Ascending aorta (tissue), 2 donors: ENCODE measurements around the gene CX3CR1. TPM values are rescaled to one million over a fixed set of nuclear protein-coding genes. Genes with fewer than 3 reads are reported as not detected.

ENCODE experiments used
- DNase-seq, 2 donors: peaks; one replicate each; pipeline ENCODE4 v3.0.0-alpha.2; 2019; ENCODE audit warnings: low spot score in 2 of 2
- H3K27ac ChIP-seq, 2 donors: fragments of 200-600 bp; sonication (generic); one replicate each; pipeline ENCODE4 v1.5.1; 2016 to 2017; ENCODE audit warnings: mild to moderate bottlenecking in 1 of 2
- H3K27me3 ChIP-seq: fragments of 200-600 bp; sonication (generic); one replicate; pipeline ENCODE4 v1.5.1; 2017
- H3K36me3 ChIP-seq, 2 donors: fragments of 200-600 bp; sonication (generic); one replicate each; pipeline ENCODE4 v1.5.1; 2016
- H3K4me1 ChIP-seq, 2 donors: fragments of 200-600 bp; sonication (generic); one replicate each; pipeline ENCODE4 v1.5.1; 2016 to 2017; ENCODE audit warnings: mild to moderate bottlenecking in 1 of 2
- H3K4me3 ChIP-seq, 2 donors: fragments of 200-600 bp; sonication (generic); one replicate each; pipeline ENCODE4 v1.5.1; 2016 to 2017; ENCODE audit warnings: mild to moderate bottlenecking in 1 of 2
- H3K9me3 ChIP-seq, 2 donors: fragments of 200-600 bp; sonication (generic); one replicate each; pipeline ENCODE4 v1.5.1; 2016
- CTCF ChIP-seq, 3 experiments: fragments of 200-600 bp in 2 of 3; fragments of 450-650 bp in 1 of 3; sonication (generic) in 2 of 3; IDR thresholded peaks; one replicate each; pipeline ENCODE4 v1.5.1; 2016 to 2019; ENCODE audit warnings: antibody characterized with exemption in 3 of 3, mild to moderate bottlenecking in 1 of 3, moderate library complexity in 1 of 3
- intact Hi-C: fragments of 100-400 bp; cut with DNase I; formaldehyde crosslinking; loops from one replicate; pipeline ENCODE4 v1.15.1; 2023
- total RNA-seq: library from RNA; depleted of rRNA; stranded (reverse); fragments of >200 nt; gene quantifications from one replicate; pipeline ENCODE4 v1.1.0, GENCODE V29; 2016

CX3CR1 gene
- total RNA-seq, 1 donor from 2014 or later, result not detected

- Histone ChIP-seq H3K4me1 (peaks cover 0 to 2% of the 10 kb centered on the region in 2 donors), H3K27ac (no peak overlapping the region), H3K4me3 (no peak overlapping the region), H3K27me3 (no peaks in the 10 kb centered on the region), H3K36me3 (no peaks in the 10 kb centered on the region), H3K9me3 (no peaks in the 10 kb centered on the region)
- intact Hi-C loops, result no loop called here
- peak in 1 of 2 donors; percentile 24 for DNase-seq
- TF ChIP-seq CTCF (IDR thresholded peaks at IDR 0.05), result no peak
Observed at GRCh38 chr3:39277893-39278615, 1.8 kb downstream of the CX3CR1 start.

GRCh38 chr3:39276746-39277145 lies 3.1 kb downstream of the CX3CR1 start:
- Histone ChIP-seq H3K9me3 (no peaks in the 10 kb centered on the region), H3K4me1 (peaks cover 0 to 2% of the 10 kb centered on the region in 2 donors)
- intact Hi-C loops, result no loop called here

GRCh38 chr3:39275963-39276593 lies 3.8 kb downstream of the CX3CR1 start:
- intact Hi-C loops, result no loop called here

More at GRCh38 chr3:39276746-39277145, 3.1 kb downstream of the CX3CR1 start:
- no peak for TF ChIP-seq CTCF (IDR thresholded peaks at IDR 0.05)
- Histone ChIP-seq H3K36me3 (no peaks in the 10 kb centered on the region), H3K27ac (no peak overlapping the region), H3K27me3 (no peaks in the 10 kb centered on the region), H3K4me3 (no peak overlapping the region)
- DNase-seq, result peak in 1 of 2 donors; percentile 8

GRCh38 chr3:39275052-39275451 lies 4.8 kb downstream of the CX3CR1 start:
- DNase-seq, result peak in 1 of 2 donors; percentile 4
- H3K9me3 ChIP-seq, result no peaks in the 10 kb centered on the region
- TF ChIP-seq CTCF (IDR thresholded peaks at IDR 0.05), result no peak
- peaks cover 0 to 2% of the 10 kb centered on the region in 2 donors for H3K4me1 ChIP-seq
- H3K4me3 ChIP-seq, result no peak overlapping the region
- H3K27me3 ChIP-seq, result no peaks in the 10 kb centered on the region
- intact Hi-C loops, result no loop called here
- no peaks in the 10 kb centered on the region for H3K36me3 ChIP-seq
- H3K27ac ChIP-seq, result no peak overlapping the region

More at GRCh38 chr3:39275963-39276593, 3.8 kb downstream of the CX3CR1 start:
- no peaks in the 10 kb centered on the region for H3K9me3 ChIP-seq
- no peaks in the 10 kb centered on the region for H3K36me3 ChIP-seq
- peaks cover 0 to 2% of the 10 kb centered on the region in 2 donors for H3K4me1 ChIP-seq
- H3K27me3 ChIP-seq, result no peaks in the 10 kb centered on the region
- H3K4me3 ChIP-seq, result no peak overlapping the region
- no peak for DNase-seq
- TF ChIP-seq CTCF (IDR thresholded peaks at IDR 0.05), result no peak
- no peak overlapping the region for H3K27ac ChIP-seq

- Histone ChIP-seq H3K9me3 (no peaks in the 10 kb centered on the region), H3K36me3 (no peaks in the 10 kb centered on the region), H3K27ac (no peak overlapping the region), H3K4me1 (peaks cover 0 to 2% of the 10 kb centered on the region in 2 donors), H3K4me3 (no peak overlapping the region), H3K27me3 (no peaks in the 10 kb centered on the region)
- intact Hi-C loops, result no loop called here
- TF ChIP-seq CTCF (IDR thresholded peaks at IDR 0.05), result no peak
- DNase-seq, result no peak
Observed at GRCh38 chr3:39273119-39273518, 6.7 kb downstream of the CX3CR1 start.
